RWPE2 (cell line): ENCODE data around the gene CDC42SE2.
"Not testable (repeated sequence)": the region's sequence is repeated elsewhere in the genome, so short reads cannot be mapped to it uniquely, and the experiment has no call there.

ENCODE experiments used
- ATAC-seq: fragments of 200-7000 bp; cut with Tn5 transposase; 3 replicates; pipeline ENCODE4 v1.9.1; 2021; ENCODE audit warnings: low read depth
- DNase-seq: peaks from one replicate; pipeline ENCODE4 v3.0.0-alpha.2; 2020; ENCODE audit warnings: low spot score
- H3K27ac ChIP-seq: fragments of 450-650 bp; 2 replicates; pipeline ENCODE4 v1.5.1; 2017; ENCODE audit warnings: mild to moderate bottlenecking; ENCODE audit not compliant: poor library complexity, severe bottlenecking
- H3K27me3 ChIP-seq: fragments of 250-450 bp; sonication (Bioruptor Pico); 2 replicates; pipeline ENCODE4 v1.5.1; 2021; ENCODE audit warnings: mild to moderate bottlenecking, moderate library complexity; ENCODE audit not compliant: insufficient read depth, poor library complexity, severe bottlenecking
- H3K36me3 ChIP-seq: fragments of 250-450 bp; sonication (Bioruptor Pico); 2 replicates; pipeline ENCODE4 v1.5.1; 2020; ENCODE audit warnings: low read depth, mild to moderate bottlenecking, moderate library complexity
- H3K4me1 ChIP-seq: fragments of 250-450 bp; sonication (Bioruptor Pico); 2 replicates; pipeline ENCODE4 v1.5.1; 2021; ENCODE audit warnings: mild to moderate bottlenecking, moderate library complexity; ENCODE audit not compliant: insufficient read depth, poor library complexity, severe bottlenecking
- H3K4me3 ChIP-seq: fragments of 250-450 bp; sonication (Bioruptor Pico); 2 replicates; pipeline ENCODE4 v1.5.1; 2021; ENCODE audit warnings: mild to moderate bottlenecking, moderate library complexity; ENCODE audit not compliant: severe bottlenecking
- H3K9me3 ChIP-seq: fragments of 250-450 bp; sonication (Bioruptor Pico); 2 replicates; pipeline ENCODE4 v1.5.1; 2021; ENCODE audit warnings: mild to moderate bottlenecking, moderate library complexity; ENCODE audit not compliant: severe bottlenecking
- CTCF ChIP-seq: fragments of 450-650 bp; IDR thresholded peaks from one replicate; pipeline ENCODE4 v1.5.1; 2017; ENCODE audit warnings: mild to moderate bottlenecking, moderate library complexity; ENCODE audit not compliant: poor library complexity, severe bottlenecking

CDC42SE2 gene

GRCh38 chr5:131394128-131394527 is 130.3 kb downstream of the CDC42SE2 start:
- peaks cover 73% of the 10 kb centered on the region for H3K36me3 ChIP-seq
- H3K27me3 ChIP-seq, result no peaks in the 10 kb centered on the region
- no peak overlapping the region for H3K4me3 ChIP-seq
- no peak overlapping the region for H3K27ac ChIP-seq
- TF ChIP-seq CTCF, result no peak
- H3K4me1 ChIP-seq, result no peaks in the 10 kb centered on the region
- no peaks in the 10 kb centered on the region for H3K9me3 ChIP-seq
- ATAC-seq (no peak), DNase-seq (no peak)

GRCh38 chr5:131396015-131396414 is 132.2 kb downstream of the CDC42SE2 start:
- Histone ChIP-seq H3K4me3 (no peak overlapping the region), H3K9me3 (no peaks in the 10 kb centered on the region), H3K36me3 (peaks cover 71% of the 10 kb centered on the region), H3K27ac (no peak overlapping the region), H3K4me1 (no peaks in the 10 kb centered on the region), H3K27me3 (no peaks in the 10 kb centered on the region)
- no peak for ATAC-seq
- TF ChIP-seq CTCF, result no peak
- no peak for DNase-seq

GRCh38 chr5:131396630-131397273 is 132.9 kb downstream of the CDC42SE2 start:
- H3K4me1 ChIP-seq, result no peaks in the 10 kb centered on the region
- ATAC-seq (no peak), DNase-seq (no peak)
- peaks cover 2% of the 10 kb centered on the region for H3K9me3 ChIP-seq
- H3K36me3 ChIP-seq, result peaks cover 67% of the 10 kb centered on the region
- H3K27me3 ChIP-seq, result no peaks in the 10 kb centered on the region
- TF ChIP-seq CTCF, result no peak
- no peak overlapping the region for H3K27ac ChIP-seq
- no peak overlapping the region for H3K4me3 ChIP-seq

- Histone ChIP-seq H3K9me3 (peaks cover 11% of the 10 kb centered on the region), H3K36me3 (peaks cover 58% of the 10 kb centered on the region)
- ATAC-seq, H3K27ac ChIP-seq, H3K4me1 ChIP-seq, H3K27me3 ChIP-seq, DNase-seq, H3K4me3 ChIP-seq: not testable (repeated sequence)
These were observed 135.2 kb downstream of the CDC42SE2 start for GRCh38 chr5:131399007-131399406.

GRCh38 chr5:131400585-131400984 is 136.7 kb downstream of the CDC42SE2 start:
- Histone ChIP-seq H3K27ac (no peak overlapping the region), H3K4me1 (no peaks in the 10 kb centered on the region), H3K4me3 (no peak overlapping the region), H3K9me3 (peaks cover 11% of the 10 kb centered on the region), H3K27me3 (no peaks in the 10 kb centered on the region), H3K36me3 (peaks cover 42% of the 10 kb centered on the region)
- no peak for TF ChIP-seq CTCF
- DNase-seq, result no peak
- ATAC-seq, result no peak
